HL-60 (cell line): ENCODE data around the gene FAM43B.

ENCODE experiments used
- DNase-seq, 2 experiments: peaks; one replicate each; pipeline ENCODE4 v3.0.0-alpha.2; 2010 to 2020; ENCODE audit warnings: low read depth in 1 of 2, low spot score in 1 of 2
- H3K27ac ChIP-seq: fragments of 250-450 bp; sonication (Bioruptor Pico); replicated peaks from 2 replicates; pipeline ENCODE4 v1.5.1; 2020; ENCODE audit warnings: mild to moderate bottlenecking, moderate library complexity
- H3K27me3 ChIP-seq: fragments of 250-450 bp; sonication (Bioruptor Pico); 2 replicates; pipeline ENCODE4 v1.5.1; 2021; ENCODE audit warnings: mild to moderate bottlenecking, moderate library complexity; ENCODE audit not compliant: insufficient read depth, poor library complexity, severe bottlenecking
- H3K4me3 ChIP-seq: replicated peaks from 2 replicates; pipeline ENCODE4 v1.5.1; 2011; ENCODE audit warnings: mild to moderate bottlenecking, control low read depth, low read length; ENCODE audit not compliant: insufficient read depth
- GABPA ChIP-seq: IDR thresholded peaks from 2 replicates; pipeline ENCODE4 v1.6.1; 2012; ENCODE audit warnings: low read depth
- POLR2AphosphoS5 ChIP-seq: IDR thresholded peaks from 2 replicates; pipeline ENCODE4 v1.6.1; 2012; ENCODE audit warnings: low read depth
- SPI1 ChIP-seq: IDR thresholded peaks from 2 replicates; pipeline ENCODE4 v1.6.1; 2012; ENCODE audit warnings: low read depth, mild to moderate bottlenecking, borderline replicate concordance
- TF ChIP-seq, protein P1 (sequence below): IDR thresholded peaks from 2 replicates; pipeline ENCODE4 v1.6.1; 2012; ENCODE audit warnings: low read depth; ENCODE audit not compliant: insufficient replicate concordance
- TF ChIP-seq, protein P2 (sequence below): IDR thresholded peaks from one replicate; pipeline ENCODE4 v1.5.1; 2011; ENCODE audit warnings: low read length, control low read depth, inconsistent platforms; ENCODE audit not compliant: insufficient read depth

The FAM43B gene

DNA sequence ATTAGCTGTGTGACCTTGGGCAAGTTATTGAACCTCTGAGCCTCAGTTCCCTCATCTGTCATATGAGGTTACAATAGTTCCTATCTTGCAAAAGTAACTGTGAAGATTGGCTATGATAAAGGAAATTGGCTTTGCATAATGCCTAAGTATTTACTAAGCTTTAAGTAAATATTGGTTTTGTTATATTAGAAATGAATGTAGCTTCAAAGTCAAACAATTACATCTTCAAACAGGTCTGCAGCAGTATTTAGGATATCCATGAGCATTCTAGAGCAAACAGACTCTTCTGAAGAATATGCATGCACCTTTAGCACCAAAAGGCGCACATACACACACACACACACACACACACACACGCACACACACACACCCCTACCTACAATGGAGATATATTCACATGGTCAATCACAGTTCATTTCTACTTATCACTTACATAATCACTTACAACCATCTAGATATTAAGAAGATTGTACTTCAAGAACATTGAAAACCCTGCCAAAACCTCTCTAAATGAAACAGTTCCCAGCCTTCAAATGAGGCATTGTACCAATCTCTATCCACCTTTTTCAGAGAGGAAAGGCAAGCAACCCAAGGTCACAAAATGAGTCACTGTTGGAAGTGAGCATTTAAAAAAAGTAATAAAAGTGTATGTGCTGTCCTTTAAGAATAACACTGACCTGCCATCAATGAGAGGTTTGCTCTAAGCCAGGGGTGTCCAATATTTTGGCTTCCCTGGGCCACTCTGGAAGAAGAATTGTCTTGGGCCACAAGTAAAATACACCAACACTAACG, 13.4 kb upstream of the FAM43B start:
- DNase-seq: no peak
- peaks cover 11% of the 10 kb centered on the region for H3K27me3 ChIP-seq

DNA sequence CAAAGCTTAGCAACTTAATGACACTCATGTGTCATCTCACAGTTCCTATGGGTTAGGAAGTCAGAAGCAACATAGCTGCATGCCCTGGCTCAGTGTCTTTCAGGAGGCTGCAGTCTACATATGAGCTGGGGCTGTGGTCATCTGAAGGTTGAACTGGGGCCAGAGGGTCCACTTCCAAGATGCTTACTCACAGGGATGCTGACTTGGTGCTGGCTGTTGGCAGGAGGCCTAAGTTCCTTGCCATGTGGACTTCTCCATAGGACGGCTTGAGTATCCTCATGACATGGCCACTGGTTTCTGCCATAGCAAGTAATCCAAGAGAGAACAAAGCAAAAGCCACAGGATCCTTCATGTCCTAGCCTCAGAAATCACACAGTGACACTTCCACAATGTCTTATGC, 12.1 kb upstream of the FAM43B start:
- Histone ChIP-seq H3K27me3 (peaks cover 13% of the 10 kb centered on the region), H3K27ac (no peak overlapping the region), H3K4me3 (no peak overlapping the region)
- TF ChIP-seq SPI1: no peak
- no peak for DNase-seq

More for the DNA sequence above, 13.4 kb upstream of the FAM43B start:
- TF ChIP-seq, protein P1, sequence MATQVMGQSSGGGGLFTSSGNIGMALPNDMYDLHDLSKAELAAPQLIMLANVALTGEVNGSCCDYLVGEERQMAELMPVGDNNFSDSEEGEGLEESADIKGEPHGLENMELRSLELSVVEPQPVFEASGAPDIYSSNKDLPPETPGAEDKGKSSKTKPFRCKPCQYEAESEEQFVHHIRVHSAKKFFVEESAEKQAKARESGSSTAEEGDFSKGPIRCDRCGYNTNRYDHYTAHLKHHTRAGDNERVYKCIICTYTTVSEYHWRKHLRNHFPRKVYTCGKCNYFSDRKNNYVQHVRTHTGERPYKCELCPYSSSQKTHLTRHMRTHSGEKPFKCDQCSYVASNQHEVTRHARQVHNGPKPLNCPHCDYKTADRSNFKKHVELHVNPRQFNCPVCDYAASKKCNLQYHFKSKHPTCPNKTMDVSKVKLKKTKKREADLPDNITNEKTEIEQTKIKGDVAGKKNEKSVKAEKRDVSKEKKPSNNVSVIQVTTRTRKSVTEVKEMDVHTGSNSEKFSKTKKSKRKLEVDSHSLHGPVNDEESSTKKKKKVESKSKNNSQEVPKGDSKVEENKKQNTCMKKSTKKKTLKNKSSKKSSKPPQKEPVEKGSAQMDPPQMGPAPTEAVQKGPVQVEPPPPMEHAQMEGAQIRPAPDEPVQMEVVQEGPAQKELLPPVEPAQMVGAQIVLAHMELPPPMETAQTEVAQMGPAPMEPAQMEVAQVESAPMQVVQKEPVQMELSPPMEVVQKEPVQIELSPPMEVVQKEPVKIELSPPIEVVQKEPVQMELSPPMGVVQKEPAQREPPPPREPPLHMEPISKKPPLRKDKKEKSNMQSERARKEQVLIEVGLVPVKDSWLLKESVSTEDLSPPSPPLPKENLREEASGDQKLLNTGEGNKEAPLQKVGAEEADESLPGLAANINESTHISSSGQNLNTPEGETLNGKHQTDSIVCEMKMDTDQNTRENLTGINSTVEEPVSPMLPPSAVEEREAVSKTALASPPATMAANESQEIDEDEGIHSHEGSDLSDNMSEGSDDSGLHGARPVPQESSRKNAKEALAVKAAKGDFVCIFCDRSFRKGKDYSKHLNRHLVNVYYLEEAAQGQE: no peak
- TF ChIP-seq SPI1: no peak
- TF ChIP-seq, protein P2, sequence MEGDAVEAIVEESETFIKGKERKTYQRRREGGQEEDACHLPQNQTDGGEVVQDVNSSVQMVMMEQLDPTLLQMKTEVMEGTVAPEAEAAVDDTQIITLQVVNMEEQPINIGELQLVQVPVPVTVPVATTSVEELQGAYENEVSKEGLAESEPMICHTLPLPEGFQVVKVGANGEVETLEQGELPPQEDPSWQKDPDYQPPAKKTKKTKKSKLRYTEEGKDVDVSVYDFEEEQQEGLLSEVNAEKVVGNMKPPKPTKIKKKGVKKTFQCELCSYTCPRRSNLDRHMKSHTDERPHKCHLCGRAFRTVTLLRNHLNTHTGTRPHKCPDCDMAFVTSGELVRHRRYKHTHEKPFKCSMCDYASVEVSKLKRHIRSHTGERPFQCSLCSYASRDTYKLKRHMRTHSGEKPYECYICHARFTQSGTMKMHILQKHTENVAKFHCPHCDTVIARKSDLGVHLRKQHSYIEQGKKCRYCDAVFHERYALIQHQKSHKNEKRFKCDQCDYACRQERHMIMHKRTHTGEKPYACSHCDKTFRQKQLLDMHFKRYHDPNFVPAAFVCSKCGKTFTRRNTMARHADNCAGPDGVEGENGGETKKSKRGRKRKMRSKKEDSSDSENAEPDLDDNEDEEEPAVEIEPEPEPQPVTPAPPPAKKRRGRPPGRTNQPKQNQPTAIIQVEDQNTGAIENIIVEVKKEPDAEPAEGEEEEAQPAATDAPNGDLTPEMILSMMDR: no peak
- TF ChIP-seq POLR2AphosphoS5: no peak
- no peak overlapping the region for H3K27ac ChIP-seq
- no peak overlapping the region for H3K4me3 ChIP-seq

DNA sequence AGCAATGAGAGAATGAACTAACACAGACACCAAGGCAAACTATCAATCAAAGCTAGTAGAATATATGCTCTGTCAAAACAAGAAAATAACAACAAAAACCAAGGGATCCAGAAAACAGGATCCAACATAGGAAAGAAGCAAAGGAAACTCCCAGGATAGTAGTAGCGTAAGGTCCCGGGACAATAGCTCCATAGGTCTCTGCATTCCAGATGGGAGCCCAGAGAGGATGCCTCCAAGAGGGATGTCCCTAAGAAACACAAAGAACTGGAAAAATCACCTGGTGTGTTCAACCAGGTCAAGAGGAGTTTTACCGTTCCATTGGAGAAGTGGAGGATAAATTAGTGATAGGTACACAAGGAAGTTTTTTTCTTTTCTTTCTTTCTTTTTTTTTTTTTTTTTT, 5.7 kb upstream of the FAM43B start:
- DNase-seq: no peak
- Histone ChIP-seq H3K27me3 (peaks cover 18% of the 10 kb centered on the region), H3K27ac (no peak overlapping the region), H3K4me3 (no peak overlapping the region)
- TF ChIP-seq SPI1 (no peak), GABPA (no peak), POLR2AphosphoS5 (no peak)
- TF ChIP-seq, protein P1: no peak

DNA sequence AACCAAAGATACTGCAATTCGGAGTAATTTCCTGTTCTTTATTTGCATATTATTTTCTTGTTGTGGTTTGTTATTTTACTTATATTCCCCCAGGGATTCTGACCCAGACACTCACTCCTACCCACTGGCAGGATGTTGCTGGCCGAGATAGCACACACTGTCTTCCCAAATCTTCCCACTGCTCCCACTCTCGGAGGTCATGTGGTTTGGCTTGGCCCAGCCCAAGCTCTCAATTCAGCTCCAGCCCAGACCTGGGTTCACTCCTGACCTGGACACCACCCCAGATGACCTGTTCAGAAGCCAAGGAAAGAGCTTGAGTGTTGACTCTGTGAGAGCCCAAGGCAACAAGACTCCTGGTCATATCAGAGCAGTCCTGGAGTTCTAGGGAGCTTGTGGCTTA, 1.2 kb upstream of the FAM43B start:
- TF ChIP-seq, protein P1: no peak
- no peak for TF ChIP-seq GABPA
- no peak for TF ChIP-seq POLR2AphosphoS5
- TF ChIP-seq, protein P2: no peak
- TF ChIP-seq SPI1: no peak
- Histone ChIP-seq H3K27me3 (peaks cover 52% of the 10 kb centered on the region), H3K4me3 (no peak overlapping the region), H3K27ac (no peak overlapping the region)
- no peak for DNase-seq
